Activated B cell treated with CpG ODN at 0.5 μM for 24 hours (primary cell): ENCODE results near the gene DYRK1A. TPM values are rescaled to one million over a fixed set of nuclear protein-coding genes. Genes with fewer than 3 reads are reported as not detected.

ENCODE experiments used
- ATAC-seq: fragments of 200-7000 bp; cut with Tn5 transposase; one replicate; pipeline ENCODE4 v1.10.0; 2021; ENCODE audit warnings: low read depth, mild to moderate bottlenecking, moderate library complexity
- CTCF ChIA-PET: fragments of 350-600 bp; sonication (Branson Sonifier 250); formaldehyde crosslinking; loops from one replicate; lab custom pipeline; 2021; ENCODE audit warnings: antibody characterized with exemption; lab: Charles Lee
- POLR2A ChIA-PET: fragments of 350-600 bp; sonication (Branson Sonifier 250); formaldehyde crosslinking; loops from one replicate; lab custom pipeline; 2021; ENCODE audit warnings: antibody characterized with exemption; lab: Charles Lee
- DNase-seq: peaks from one replicate; pipeline ENCODE4 v3.0.0; 2022
- H3K27ac Mint-ChIP-seq: one replicate; pipeline ENCODE4 v1.8.0; 2020; ENCODE audit warnings: mixed read lengths
- H3K27me3 Mint-ChIP-seq: one replicate; pipeline ENCODE4 v1.8.0; 2021; ENCODE audit warnings: mixed read lengths
- H3K36me3 Mint-ChIP-seq: one replicate; pipeline ENCODE4 v1.8.0; 2021; ENCODE audit warnings: low read depth, mixed read lengths
- H3K4me1 Mint-ChIP-seq: one replicate; pipeline ENCODE4 v1.8.0; 2021; ENCODE audit warnings: mixed read lengths
- H3K4me3 Mint-ChIP-seq: one replicate; pipeline ENCODE4 v1.8.0; 2020; ENCODE audit warnings: mild to moderate bottlenecking, mixed read lengths
- H3K9me3 Mint-ChIP-seq: one replicate; pipeline ENCODE4 v1.8.0; 2020; ENCODE audit warnings: mixed read lengths
- intact Hi-C: fragments of 100-400 bp; cut with micrococcal nuclease; formaldehyde crosslinking; loops from one replicate; pipeline ENCODE4 v1.15.1; 2024
- total RNA-seq: library from RNA; stranded (reverse); gene quantifications from 2 replicates; pipeline ENCODE4 v1.2.3, GENCODE V29; 2022
- TF ChIP-seq, protein P1 (sequence below): fragments of 200-600 bp; IDR thresholded peaks from one replicate; pipeline ENCODE4 v1.8.0; 2022; ENCODE audit warnings: antibody characterized with exemption, mild to moderate bottlenecking

The DYRK1A gene
- total RNA-seq, 1 donor from 2014 or later = 99.9 TPM

- Mint-ChIP-seq H3K36me3 (peaks cover 3% of the 10 kb centered on the region), H3K4me1 (peaks cover 21% of the 10 kb centered on the region), H3K27me3 (peaks cover 2% of the 10 kb centered on the region), H3K4me3 (peak overlapping the region; percentile 93), H3K9me3 (no peaks in the 10 kb centered on the region), H3K27ac (peak overlapping the region; percentile 96)
- ATAC-seq (peak; percentile 75), DNase-seq (no peak)
- POLR2A ChIA-PET = interaction anchor here (0.6 to 2.5 kb wide), 21 partner anchors 10 to 1785 kb away, joined by 3 to 20 read pairs (median 4); partner anchors contain the start of genes DYRK1A, MORC3, PSMG1 and VPS26C
- intact Hi-C loops = loop anchor here (1.0 to 5.0 kb wide), 10 partner anchors 32 to 1880 kb away; partner anchors contain the start of genes BRWD1, DYRK1A, HLCS and LCA5L
- CTCF ChIA-PET = interaction anchor here (0.7 to 1.4 kb wide), 6 partner anchors 9 to 562 kb away, joined by 3 to 4 read pairs (median 3); no protein-coding TSS in a partner anchor
- TF ChIP-seq, protein P1, sequence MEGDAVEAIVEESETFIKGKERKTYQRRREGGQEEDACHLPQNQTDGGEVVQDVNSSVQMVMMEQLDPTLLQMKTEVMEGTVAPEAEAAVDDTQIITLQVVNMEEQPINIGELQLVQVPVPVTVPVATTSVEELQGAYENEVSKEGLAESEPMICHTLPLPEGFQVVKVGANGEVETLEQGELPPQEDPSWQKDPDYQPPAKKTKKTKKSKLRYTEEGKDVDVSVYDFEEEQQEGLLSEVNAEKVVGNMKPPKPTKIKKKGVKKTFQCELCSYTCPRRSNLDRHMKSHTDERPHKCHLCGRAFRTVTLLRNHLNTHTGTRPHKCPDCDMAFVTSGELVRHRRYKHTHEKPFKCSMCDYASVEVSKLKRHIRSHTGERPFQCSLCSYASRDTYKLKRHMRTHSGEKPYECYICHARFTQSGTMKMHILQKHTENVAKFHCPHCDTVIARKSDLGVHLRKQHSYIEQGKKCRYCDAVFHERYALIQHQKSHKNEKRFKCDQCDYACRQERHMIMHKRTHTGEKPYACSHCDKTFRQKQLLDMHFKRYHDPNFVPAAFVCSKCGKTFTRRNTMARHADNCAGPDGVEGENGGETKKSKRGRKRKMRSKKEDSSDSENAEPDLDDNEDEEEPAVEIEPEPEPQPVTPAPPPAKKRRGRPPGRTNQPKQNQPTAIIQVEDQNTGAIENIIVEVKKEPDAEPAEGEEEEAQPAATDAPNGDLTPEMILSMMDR = no peak
Observed at GRCh38 chr21:37564341-37564923, 197.9 kb downstream of the DYRK1A start.

GRCh38 chr21:37564924-37565529, 198.5 kb downstream of the DYRK1A start:
- TF ChIP-seq, protein P1 = no peak
- Mint-ChIP-seq H3K27me3 (peaks cover 3% of the 10 kb centered on the region), H3K27ac (no peak overlapping the region), H3K4me1 (peaks cover 21% of the 10 kb centered on the region), H3K36me3 (peaks cover 3% of the 10 kb centered on the region), H3K4me3 (peak overlapping the region; percentile 93), H3K9me3 (no peaks in the 10 kb centered on the region)
- ATAC-seq = no peak
- ChIA-PET POLR2A (interaction anchor here (0.9 to 2.5 kb wide), 5 partner anchors 32 to 493 kb away, joined by 3 to 20 read pairs (median 7); partner anchors contain the start of gene VPS26C), CTCF (interaction anchor here (0.7 to 1.4 kb wide), 3 partner anchors 21 to 562 kb away, joined by 3 to 4 read pairs (median 3); no protein-coding TSS in a partner anchor)
- no peak for DNase-seq
- intact Hi-C loops = loop anchor here (1.0 to 5.0 kb wide), 10 partner anchors 32 to 1880 kb away; partner anchors contain the start of genes BRWD1, DYRK1A, HLCS and LCA5L

GRCh38 chr21:37565530-37566223, 199.1 kb downstream of the DYRK1A start:
- Mint-ChIP-seq H3K4me3 (no peak overlapping the region), H3K36me3 (peaks cover 3% of the 10 kb centered on the region), H3K9me3 (no peaks in the 10 kb centered on the region), H3K27me3 (peaks cover 5% of the 10 kb centered on the region), H3K4me1 (peaks cover 21% of the 10 kb centered on the region), H3K27ac (no peak overlapping the region)
- ATAC-seq (no peak), DNase-seq (no peak)
- ChIA-PET CTCF (no interaction called here), POLR2A (no interaction called here)
- TF ChIP-seq, protein P1 = no peak
- intact Hi-C loops = loop anchor here (2.0 kb wide), 3 partner anchors 33 to 1879 kb away; partner anchors contain the start of genes BRWD1 and LCA5L

DNA sequence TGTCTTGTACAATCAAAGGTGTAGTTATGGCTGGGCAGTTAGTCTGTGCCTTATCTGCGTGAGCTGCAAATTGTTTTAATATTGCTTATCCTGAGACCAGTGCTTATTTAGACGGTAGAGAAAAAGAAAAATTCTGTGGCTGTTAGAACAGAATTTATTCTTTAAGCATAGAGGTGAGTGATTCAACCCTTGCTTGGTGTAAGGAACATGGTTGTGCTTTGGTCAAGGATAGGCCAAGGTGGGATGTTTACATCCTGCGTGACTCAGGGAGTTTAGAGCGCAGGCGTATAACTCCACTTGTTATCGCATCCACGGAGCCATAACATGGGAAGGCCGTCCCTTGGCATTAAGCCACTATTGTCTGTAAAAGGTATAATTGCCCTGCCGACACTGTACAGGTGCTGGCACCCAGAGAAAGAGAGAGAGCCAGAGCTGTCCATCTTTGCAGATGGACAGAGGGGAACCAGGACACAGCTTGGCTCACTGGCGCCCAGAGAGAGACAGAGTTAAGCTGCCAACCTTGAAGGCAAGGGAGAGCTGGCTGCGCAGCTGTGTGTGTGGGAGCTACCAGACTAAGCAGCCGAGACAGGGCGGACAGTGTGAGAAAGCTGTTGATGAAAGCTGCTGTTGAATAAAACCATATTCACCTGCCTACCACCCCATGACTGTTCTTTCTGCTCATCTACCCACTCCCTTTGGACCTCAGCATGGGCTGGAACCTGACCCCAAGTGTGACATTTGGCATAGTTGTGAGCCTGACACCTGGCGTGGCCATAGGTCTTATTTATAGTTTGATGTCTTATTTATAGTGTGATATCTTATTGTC, 200.4 kb downstream of the DYRK1A start:
- CTCF ChIA-PET = no interaction called here
- H3K9me3 Mint-ChIP-seq = no peaks in the 10 kb centered on the region
- ATAC-seq (no peak), DNase-seq (no peak)
- H3K4me1 Mint-ChIP-seq = peaks cover 21% of the 10 kb centered on the region
- H3K36me3 Mint-ChIP-seq = peaks cover 3% of the 10 kb centered on the region
- H3K27ac Mint-ChIP-seq = no peak overlapping the region
- TF ChIP-seq, protein P1 = no peak
- H3K27me3 Mint-ChIP-seq = peaks cover 11% of the 10 kb centered on the region
- intact Hi-C loops = no loop called here
- POLR2A ChIA-PET = no interaction called here
- no peak overlapping the region for H3K4me3 Mint-ChIP-seq
